Daoy (cell line): ENCODE results near the gene COMT. TPM values are rescaled to one million over a fixed set of nuclear protein-coding genes. Genes with fewer than 3 reads are reported as not detected.

Source experiments
- DNase-seq: peaks from one replicate; pipeline ENCODE4 v3.0.0-alpha.2; 2015; ENCODE audit warnings: low read depth
- total RNA-seq: library from RNA; depleted of rRNA; stranded (reverse); fragments of >200 nt; shearing (Covaris generic); gene quantifications from 2 replicates; pipeline ENCODE4 v1.2.3, GENCODE V29; 2014

COMT gene
- total RNA-seq, 1 experiment from 2014 or later = 128 TPM

DNA sequence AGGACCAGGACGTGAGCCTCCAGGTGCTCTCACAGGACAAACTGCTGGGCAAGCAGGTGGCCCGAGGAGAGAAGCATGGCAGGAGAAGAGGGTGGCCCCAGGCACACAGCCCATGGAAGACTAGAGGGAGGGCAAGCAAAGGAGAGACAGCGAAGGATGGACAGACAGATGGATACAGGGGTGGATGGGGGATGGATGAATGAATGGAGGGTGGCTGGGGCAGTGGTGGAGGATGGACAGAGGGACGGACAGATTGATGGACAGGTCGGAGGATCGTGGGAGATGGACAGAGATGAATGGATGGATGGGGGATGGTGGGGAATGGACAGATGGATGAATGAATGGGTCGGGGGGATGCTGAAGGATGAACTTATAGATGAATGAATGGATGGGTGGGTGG is 52.4 kb downstream of the COMT start:
- DNase-seq = no peak

DNA sequence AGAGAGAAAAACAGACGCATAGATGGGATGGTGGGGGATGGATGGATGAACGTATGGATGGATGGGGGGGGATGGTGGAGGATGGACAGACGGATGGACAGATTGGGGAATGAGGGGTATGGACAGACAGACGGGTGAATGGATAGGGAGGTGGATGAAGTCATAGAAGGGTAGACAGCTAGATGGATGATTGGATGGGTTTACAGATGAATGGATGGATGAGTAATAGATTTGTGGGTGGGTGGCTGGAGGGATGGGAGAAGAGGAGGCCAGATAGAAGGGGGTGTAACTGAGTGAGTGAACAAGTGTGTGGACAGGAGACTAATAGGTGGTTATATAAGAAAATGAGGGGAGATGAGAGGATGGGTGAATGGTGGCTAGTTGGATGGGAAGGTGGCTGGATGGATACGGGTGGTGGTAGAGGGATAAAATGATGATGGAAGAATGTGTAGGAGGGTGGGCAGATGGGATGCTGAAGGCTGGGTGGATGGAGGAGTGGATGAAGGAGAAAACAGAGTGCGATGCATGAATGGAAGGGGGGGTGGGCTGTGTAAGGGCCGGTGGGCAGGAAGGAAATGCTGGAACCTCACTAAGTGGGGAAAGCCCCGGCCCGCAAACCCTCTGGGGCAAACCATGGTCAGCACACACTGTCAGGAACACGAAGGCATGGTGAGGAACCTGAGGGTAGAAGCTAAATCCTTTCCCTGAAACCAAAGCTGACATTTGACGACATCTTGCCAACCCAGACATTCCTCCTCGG is 53.5 kb downstream of the COMT start:
- DNase-seq = no peak

DNA sequence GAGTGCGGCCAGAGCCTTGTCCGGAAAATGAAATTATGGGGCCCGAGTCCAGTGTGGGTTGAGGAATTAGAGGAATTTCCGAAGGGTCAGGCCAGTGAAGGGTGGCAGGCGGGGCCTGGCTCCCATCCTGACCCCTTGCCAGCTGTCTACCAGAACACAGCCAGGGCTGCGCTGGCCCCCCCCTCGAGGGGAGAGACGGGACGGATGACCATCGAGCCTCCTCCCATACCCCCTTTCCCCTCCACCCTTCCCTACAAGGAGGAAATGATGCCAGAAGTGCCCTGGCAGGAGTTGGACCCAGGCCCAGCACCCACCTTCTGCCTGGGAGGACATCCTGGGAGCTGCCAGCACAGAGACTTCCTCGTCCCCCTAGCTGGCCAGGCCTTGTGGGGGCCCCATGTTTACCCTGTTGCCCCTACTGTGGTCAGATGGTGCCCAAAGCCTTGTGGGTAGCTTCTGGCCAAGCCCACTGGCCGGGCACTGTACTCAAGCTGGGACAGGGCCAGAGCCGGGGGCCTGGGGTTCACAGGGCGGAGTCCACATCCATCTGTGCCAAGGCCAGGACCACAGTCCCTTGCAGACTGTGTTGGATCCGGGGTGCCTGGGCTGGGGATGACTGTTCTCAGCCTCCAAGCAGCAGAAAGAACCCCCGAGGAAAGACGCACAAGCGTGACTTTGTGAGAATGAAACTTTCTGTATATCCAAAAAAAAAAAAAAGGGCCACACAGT is 54.2 kb downstream of the COMT start:
- DNase-seq = no peak

DNA sequence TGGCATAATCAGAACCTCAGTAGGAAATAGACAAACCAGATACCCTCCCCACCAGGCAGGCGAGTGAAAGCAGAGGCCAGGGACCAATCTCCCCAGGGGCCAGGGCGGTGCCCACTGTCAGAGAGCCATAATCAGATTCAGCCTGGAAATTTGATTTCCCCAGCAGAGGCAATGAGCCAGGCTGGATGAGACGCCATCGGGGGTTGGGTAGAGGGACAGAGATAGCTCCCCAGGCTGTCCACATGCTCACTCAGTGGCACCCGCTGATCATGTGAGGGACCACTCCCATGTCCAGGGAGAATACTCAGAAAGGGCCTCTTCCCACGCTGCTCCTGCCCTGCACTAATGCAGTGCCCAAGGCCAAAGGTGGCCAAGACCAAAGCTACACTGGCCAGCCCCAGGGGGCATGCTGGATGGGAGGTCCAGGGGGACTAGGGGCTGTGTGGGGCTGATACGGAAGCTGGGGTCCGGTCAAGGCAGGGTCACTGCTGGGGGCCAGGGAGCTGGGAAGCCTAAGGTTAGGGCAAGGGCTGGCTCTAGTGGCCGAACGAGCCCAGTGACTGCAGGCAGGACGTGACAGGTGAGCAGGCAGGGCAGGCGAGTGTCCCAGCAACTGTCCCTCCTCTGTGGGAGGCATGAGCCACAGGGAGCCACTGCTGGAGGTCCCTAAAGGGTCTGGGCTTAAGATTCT is 55.3 kb downstream of the COMT start:
- no peak for DNase-seq

DNA sequence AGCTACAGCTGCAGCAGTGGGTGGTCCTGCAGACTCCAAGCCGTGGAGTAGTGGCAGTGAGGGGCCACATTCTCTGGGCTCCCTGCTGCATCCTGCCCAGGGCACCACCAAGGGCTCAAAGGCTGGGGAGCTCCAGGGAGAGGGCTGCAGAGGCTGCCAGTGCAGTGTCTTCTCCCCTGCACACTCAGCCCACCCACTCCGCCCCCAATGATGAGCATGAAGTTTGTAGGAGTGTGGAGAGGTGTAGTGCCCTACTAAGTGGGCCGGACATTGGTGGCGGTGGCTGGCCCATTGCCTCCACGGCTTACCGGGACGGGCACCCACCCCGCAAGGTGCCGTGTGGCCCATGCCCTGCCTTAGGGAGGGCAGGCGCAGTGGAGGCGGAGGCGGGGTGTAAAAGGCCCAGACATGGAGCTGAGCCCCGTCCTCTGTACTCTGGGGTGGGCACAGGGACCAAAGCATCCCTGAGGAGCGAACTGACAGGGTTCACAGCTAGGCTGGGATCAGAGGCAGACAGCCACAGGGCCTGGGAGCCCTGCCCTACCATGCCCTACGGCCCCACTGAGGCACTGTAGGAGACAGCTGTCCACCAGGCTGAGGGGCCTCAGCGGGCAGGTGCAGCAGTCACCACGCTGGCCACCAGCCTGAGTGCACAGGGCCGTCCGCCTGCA is 56.1 kb downstream of the COMT start:
- DNase-seq = no peak

DNA sequence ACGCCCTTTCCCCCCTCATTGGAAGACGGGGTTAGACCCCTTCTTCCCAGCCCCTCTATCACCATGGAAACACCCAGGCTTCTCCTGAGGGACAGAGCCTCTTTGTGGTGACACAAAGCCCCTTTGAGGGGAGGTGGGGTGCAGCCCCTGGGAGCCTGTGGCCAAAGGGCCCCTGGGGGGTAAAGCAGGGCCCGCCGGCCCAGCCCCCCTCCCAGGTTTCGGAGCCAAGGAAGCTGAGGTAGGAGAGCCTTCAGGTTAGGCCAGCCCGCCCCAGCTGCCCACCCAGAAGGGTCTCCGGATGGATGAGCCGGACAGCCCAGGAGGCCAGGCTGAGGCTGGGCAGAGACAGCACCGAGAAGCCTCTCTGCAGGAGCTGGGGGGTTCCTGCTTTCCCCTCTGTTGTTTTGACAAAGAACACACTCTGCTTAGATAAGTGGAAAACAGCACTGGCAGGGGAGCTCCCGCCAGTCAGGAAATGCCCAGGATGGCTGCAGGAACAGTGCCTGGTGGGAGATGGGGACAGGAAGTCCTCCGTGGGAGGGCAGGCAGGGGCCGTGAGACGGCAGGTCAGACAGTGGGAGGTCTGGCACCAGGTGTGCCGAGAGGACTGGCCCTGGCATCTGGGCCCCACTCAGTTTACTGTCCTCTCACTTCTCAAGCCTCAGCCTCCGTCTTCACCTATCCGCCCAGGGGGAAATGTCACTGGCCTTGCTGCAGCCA is 56.8 kb downstream of the COMT start:
- DNase-seq = no peak

DNA sequence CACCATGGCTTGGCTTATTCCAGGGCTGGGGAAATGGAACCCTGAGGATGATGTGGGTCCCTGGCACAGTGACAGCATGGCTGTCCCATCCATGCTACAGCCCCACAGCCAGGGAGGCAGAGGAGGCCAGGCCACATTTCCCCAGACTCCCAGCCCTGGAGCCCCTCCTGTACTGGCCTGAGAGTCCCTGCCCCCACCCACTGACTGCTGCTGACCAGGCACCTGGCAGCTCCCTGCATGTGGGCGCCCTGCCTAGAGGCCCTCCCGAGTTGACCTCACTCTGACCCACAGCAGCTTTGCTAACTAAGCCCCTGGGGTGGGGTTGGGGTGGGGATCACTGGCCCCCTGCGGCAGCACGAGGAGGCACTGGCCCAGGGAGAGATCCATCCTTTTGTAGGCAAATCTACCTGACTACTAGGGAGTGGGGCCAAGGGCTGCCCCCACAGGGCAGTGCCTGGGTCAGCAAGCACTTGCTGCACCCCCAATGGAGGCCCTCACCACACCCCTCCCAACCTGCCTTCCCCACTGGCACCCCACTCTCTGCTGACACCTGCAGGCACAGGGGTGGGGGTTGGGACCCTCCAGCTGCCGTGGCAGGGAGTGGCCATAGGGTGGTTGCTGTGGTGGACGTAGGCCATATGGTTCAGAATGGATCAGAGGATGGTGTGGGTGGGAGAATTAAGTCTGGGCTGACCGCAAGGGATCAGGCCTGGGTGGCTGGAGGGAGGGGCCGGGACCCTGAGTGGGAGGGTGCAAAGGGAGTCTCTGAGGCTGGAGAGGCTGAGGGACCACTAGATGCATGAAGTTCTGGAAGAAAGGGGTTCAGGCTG is 57.6 kb downstream of the COMT start:
- no peak for DNase-seq

DNA sequence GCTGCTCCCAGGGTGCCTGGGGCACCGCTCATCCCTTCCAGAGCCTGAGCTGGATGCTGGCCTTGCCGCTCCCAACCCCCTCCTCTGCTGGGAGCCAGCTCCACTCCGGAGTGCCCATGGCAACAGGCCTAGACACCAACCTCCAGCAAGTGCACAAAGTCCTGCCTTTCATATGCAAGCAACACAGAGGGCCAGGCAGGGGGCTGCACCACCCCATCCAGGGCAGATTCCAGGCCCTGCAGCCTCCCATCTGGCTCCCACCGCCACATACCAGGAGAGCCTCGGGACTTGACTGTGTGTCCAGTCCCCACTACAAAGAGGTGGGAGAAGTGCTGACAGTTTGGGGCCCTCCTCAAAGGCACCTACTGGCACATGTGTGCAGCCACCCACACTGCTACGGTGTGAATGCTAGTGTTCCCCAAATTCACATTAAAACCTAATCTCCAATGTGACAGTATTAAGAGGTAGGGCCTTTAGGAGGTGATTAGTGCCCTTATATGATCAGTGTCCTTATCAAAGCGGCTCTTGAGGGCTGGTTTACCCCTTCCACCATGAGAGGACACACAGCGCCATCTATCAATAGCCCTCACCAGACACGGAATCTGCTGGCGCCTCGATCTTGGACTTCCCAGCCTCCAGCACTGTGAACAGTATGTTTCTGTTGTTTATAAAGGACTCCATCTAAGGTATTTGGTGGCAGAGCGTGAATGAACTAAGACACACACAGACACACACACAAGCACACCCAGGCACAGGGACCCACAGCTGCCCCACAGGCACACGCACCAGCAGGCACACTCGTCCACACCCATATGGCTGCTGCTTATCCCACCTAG is 58.9 kb downstream of the COMT start:
- DNase-seq = no peak

DNA sequence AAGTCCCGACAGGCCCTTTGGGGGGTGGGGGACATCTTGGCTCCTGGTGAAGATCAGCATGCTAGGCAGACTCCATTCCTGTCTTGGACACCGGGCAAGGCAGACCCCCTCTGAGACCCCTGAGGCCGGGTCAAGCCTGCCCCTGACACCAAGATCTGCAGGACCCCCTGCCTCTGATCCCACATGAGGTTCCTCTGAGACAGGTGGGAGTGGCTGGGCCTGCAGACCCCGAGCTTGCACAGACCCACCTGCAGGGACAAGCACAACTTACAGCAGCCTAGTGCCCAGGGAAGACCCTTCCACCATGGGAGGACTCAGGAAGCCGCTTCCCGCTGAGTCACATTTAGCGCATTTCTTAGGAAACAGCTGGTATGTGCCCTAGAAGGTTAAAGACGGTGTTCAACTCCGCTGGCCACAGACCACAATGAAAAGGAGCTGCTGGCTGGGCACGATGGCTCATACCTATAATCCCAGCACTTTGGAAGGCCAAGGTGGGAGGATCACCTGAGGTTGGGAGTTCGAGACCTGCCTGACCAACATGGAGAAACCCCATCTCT is 59.6 kb downstream of the COMT start:
- DNase-seq = no peak

DNA sequence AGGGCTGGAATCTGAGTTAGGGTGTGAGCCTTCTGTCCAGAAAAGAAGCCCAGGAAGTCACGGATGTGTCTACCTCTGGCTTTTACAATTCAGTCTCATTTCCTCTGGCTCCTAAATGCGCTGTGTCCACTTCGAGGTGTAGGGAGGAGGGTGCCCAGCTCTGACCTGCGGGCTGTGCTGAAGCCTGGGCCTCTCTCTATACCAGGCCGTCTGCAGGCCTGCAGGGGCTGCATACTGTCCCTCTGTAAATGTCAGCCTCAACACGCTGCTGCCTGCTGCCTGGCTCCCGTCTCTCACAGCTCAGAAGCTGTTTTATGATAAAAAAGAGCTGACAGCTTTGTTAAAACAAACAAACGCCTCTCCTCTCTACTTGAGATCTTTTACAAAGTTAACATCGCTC is 60.6 kb downstream of the COMT start:
- no peak for DNase-seq

DNA sequence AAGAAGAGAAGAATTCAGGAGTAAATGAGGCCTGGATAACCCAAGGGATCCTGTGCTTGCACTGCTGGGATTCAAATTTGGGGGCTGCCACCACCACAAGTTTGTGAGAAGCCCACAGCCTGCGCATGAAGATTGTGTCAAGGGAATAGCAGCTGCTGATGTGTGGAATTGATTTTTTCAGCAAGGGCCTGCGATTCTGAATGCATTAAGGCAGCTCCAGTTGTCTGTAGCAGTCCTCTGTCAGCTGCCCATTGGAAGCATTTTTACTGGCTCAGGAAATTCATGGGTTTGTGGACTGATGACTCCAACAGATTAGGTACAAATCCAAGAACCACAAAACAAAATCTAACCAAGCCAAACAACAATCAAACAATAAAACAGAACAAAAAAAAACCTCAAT is 61.1 kb downstream of the COMT start:
- DNase-seq = no peak

DNA sequence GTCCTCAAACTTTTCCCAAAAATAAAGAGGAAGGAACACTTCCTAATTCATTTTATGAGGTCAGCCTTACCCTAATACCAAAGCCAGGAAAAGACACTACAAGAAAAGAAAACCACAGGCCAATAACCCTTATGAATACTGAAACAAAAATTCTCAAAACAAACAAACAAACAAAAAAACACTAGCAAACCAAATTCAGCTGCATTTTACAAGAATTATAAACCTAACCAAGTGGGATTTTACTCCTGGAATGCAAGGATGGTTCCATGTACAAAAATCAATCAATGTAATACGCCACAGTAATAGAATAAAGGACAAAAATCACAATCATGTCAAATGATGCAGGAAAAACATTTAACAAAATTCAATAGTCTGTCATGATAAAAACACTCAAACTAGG is 61.7 kb downstream of the COMT start:
- DNase-seq = no peak

DNA sequence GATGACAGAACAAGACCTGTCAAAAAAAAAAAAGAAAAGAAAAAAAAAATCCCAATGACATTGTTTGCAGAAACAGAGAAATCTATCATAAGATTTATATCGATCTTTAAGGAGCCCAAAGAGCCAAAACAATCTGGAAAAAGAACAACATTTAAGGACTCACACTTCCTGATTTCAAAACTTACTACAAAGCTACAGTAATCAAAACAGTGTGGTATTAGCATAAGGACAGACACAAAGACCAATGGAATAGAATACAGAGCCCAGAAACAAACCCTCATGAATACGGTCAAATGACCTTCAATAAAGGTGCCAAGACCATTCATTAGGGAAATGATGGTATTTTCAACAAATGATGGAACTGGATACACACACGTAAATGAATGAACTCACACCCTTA is 62.9 kb downstream of the COMT start:
- DNase-seq = no peak

DNA sequence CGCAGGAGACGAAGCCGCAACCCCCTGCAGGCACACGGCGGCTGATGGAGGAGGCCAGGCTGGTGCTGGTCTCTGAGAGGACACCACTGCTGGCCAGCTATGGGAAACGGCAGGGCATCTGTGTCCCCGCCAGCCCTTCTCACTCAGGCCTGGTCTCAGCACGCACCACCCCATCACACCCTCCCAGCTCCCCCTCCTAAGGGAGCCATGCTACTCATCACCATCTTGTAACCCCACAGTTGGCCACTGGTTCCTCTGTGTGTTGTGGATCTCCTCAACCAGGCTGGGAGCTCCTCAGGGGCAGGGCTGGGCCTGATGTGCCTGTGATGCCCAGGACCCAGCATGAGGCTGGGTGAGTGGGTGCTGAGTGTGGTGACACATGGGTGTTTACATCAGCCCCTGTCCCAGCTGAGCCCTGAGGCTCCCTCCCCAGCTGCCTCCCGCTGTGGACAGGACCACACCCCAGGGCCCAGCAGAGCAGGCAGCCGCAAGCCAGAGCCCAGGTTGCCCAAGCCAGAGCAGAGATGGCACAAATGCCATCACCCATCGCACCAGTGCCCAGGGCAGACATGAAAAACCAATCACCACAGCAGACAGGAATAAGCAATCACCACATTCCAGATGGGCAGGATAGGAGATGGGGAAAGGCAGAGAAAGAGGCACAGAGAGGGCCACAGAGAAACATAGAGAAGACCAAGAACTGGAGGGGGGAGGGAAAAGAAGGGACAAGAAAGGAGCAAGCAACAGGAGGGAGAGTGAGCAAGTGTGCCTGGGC is 66.8 kb downstream of the COMT start:
- no peak for DNase-seq

DNA sequence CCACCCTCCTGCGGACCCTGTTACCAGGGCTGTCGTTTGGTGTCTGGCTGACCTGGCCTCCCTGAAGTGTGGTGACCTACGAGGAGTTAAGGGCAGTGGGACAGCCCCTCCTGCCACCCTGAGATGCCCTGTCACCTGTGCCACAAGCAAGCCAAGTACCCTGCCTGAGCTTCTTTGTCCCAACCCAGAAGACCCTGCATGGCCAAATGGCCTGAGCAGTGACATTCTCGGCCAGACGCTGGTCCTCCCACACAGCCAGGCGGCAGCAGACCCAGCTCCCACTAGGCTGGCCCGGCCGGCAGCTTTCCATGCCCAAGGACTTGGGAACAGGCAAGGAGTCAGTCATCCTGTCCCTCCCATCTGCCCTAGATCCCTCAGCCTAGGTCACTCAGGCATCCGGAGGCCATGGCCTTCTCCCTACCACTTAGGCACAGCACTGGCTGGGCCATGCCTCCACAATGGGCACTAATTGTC is 67.5 kb downstream of the COMT start:
- no peak for DNase-seq

DNA sequence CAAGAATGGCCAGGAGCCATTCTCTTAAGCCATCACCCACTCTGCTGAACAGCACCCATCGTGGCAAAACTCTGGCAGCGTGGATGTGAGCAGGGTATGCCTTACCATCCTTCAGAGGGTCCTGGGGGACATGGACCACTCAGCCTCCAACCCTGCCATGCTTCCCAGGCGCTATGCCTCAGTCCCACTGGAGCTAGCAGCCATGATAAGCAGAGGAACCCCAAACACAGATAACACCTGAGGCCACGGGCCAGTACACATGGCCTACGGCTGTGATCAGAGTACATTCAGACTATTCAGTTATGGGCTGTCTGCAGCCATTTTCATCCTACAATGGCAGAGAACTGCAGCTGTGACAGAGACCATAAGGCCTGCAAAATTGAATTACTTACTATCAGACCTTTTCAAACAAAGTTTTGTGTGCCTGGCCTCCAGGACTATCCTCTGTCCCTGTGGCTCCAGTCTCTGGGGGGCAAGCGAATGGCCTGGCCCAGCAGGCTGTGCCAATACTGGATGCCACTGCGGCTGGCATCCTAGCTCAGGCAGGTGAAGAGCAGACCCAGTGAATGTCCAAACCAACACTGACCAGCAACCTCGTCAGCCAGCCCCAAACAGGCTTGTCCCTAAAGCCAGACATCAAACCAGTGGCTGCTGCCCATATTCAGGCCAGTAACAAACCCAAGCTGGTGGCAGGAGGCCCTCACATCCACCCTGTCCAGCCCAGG is 68.2 kb downstream of the COMT start:
- DNase-seq = no peak

DNA sequence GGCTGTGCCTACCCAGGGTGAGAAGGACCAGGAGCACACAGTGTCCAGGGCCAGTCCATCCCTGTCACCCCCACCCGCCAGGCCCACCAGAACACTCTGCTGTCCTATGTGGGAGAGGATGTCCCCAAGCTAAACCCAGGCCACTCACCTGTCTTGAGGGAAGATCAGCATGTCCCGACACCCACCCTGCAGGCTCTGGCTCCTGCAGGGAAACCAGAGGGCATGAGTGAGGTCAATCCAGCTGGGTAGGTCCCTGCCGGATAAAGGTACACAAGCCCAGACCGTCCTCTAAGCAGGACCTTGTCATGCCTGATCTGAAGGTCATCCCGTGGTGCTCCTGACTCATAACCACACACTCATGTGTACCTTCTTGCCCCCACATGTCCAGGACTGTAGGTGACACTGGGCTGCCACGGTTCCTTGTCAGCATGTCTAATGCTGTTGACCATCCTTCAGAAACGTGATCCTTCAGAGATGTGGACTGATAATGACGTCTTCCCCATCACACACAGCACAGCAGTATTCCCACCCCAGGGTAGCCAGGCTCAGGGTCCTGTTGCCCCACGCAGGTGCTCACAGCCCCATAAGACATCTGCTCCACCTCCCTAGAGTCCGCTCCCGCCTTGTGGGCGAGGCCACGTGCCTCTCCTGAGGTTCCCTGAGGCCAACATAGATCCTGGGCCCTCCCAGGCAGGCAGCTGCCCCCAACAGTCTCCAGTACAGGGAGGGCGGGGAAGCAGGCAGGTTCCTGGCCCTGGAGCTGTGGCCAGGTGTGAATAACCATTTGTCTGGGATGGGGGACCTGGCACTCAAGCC is 68.9 kb downstream of the COMT start:
- DNase-seq = no peak
